HG03097 (cell line): ENCODE results near the gene DLST.

Source experiments
- ATAC-seq: cut with Tn5 transposase; IDR thresholded peaks from one replicate; pipeline ENCODE4 v1.9.1; 2021; ENCODE audit not compliant: unreplicated experiment, low FRiP score

DLST gene

GRCh38 chr14:74951443-74952179 is 69.9 kb downstream of the DLST start:
- no peak for ATAC-seq

- ATAC-seq = no peak
These were observed 70.5 kb downstream of the DLST start for GRCh38 chr14:74952180-74952665.

DNA sequence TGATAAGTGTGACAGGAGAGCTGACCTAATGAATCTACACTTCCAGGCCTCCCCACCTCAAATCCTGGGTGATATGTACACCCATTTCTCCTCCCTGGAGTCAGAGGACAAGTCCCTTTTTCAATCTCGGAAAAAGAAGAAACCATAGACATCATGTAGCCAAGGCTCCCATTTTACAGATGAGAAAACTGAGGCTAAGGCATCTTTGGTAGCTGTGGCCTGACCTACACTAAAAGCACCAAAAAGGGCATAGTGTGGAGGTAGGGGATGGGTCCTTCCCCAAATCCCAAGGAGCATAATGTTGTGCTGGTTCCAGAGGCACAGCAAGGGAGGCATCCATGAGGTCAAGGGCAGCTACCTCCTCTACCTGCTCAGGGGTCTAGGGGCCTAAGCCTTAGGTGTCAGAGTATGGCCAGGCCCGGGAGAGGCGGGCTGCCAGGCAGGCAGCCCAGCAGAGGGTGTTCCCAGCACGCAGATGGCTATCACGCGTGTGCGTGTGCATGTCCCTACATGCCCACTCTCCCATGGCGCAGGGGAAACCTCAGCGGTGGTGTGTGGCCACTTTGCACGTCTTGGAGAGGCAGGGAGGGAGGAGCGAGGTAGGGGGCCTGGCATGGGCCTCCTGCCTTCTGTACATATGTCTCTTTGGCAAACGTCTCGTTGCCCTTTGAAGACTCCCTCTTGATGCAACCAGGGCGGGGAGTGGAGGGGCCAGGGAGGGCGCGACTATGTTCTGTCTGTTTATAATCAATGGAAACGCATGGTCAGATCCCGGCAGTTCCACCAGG is 71.2 kb downstream of the DLST start:
- ATAC-seq = no peak
